ENCODE results near the gene POLD3. TPM values are rescaled to one million over a fixed set of nuclear protein-coding genes. Genes with fewer than 3 reads are reported as not detected.

The POLD3 gene
- total and polyA plus RNA-seq, 2 of the 8 experiments (the other 6 are each of a cell fraction or from before 2014, with no cell fraction given), result 18.1 to 29.3 TPM

GRCh38 chr11:74639533-74639932, 47.2 kb downstream of the POLD3 start:
- no peak overlapping the region for H2BK5ac ChIP-seq (ENCODE audit: low read depth, low read length)
- peaks cover 2 to 54% (median 32%) of the 10 kb centered on the region in 4 experiments for H3K36me3 ChIP-seq (ENCODE audit: control insufficient read depth in 2 of 4, insufficient read depth in 4 of 4, low read length in 3 of 4)
- no peak overlapping the region for H2BK12ac ChIP-seq (ENCODE audit: low read depth, low read length)
- ChIA-PET CTCF (ENCODE audit: partially characterized antibody) (interaction anchor here (1.1 to 2.9 kb wide), 3 partner anchors 28 to 100 kb away, joined by 3 to 13 read pairs (median 4); no protein-coding TSS in a partner anchor), POLR2A (ENCODE audit: partially characterized antibody) (no interaction called here)
- no peaks in the 10 kb centered on the region for H3K23me2 ChIP-seq (ENCODE audit: low read depth, low read length)
- H3K56ac ChIP-seq (replicated peaks; ENCODE audit: insufficient read length, low read depth, low read length), result no peak overlapping the region
- H4K91ac ChIP-seq (replicated peaks; ENCODE audit: insufficient read length, low read length), result no peak overlapping the region
- no peak overlapping the region for H2BK20ac ChIP-seq (ENCODE audit: low read length)
- no peak overlapping the region for H3K4ac ChIP-seq (replicated peaks; ENCODE audit: insufficient read length, low read depth, low read length)
- no peaks in the 10 kb centered on the region for H3K9me3 ChIP-seq (ENCODE audit: insufficient read depth in 2 of 2, low read depth in 1 of 2, low read length in 1 of 2)
- no peak overlapping the region for H3K4me3 ChIP-seq (ENCODE audit: extremely low read depth in 1 of 4, insufficient read depth in 2 of 4, low read depth in 3 of 4, low read length in 4 of 4)
- H2AK5ac ChIP-seq (ENCODE audit: low read depth, low read length), result no peak overlapping the region
- H3K4me1 ChIP-seq (replicated peaks in 1 of 4; ENCODE audit: control insufficient read depth in 3 of 4, insufficient read depth in 4 of 4, low read length in 3 of 4), result no peaks in the 10 kb centered on the region
- no peak overlapping the region for H3K23ac ChIP-seq (ENCODE audit: insufficient read length)
- WGBS, 2 experiments (ENCODE audit: extremely low coverage in 1 of 2, insufficient coverage in 1 of 2, insufficient read length in 1 of 2, insufficient replicate concordance in 2 of 2, low coverage in 1 of 2, low lambda C conversion rate in 2 of 2, missing lambda C conversion rate in 1 of 2), result 90% methylated on average over 5 of the region's 5 CpGs; no CpG with 5 or more reads in 1 of the 2 experiments
- H3K4me2 ChIP-seq (ENCODE audit: insufficient read depth in 1 of 2, low read depth in 2 of 2, low read length in 2 of 2), result no peak overlapping the region
- H2BK15ac ChIP-seq (ENCODE audit: low read length), result no peak overlapping the region
- H3K18ac ChIP-seq (ENCODE audit: extremely low read depth, low read length), result no peak overlapping the region
- H3K14ac ChIP-seq (ENCODE audit: insufficient read length), result no peak overlapping the region
- FAIRE-seq, result no peak
- peaks cover 0 to 2% of the 10 kb centered on the region in 2 experiments for H4K20me1 ChIP-seq (replicated peaks in 1 of 2; ENCODE audit: control insufficient read depth in 1 of 2, insufficient read depth in 2 of 2, low read length in 2 of 2)
- H4K8ac ChIP-seq (ENCODE audit: extremely low read depth, insufficient read depth, low read length), result no peak overlapping the region
- H2AFZ ChIP-seq (ENCODE audit: low read length), result no peak overlapping the region
- no peaks in the 10 kb centered on the region for H3K79me1 ChIP-seq (ENCODE audit: low read depth, low read length)
- H3K79me2 ChIP-seq (ENCODE audit: control insufficient read depth in 1 of 2, insufficient read depth in 2 of 2, low read length in 2 of 2), result no peaks in the 10 kb centered on the region
- no peak overlapping the region for H3K27ac ChIP-seq (ENCODE audit: low read depth, low read length)
- no peak for DNase-seq (ENCODE audit: low read depth in 1 of 2, low spot score in 2 of 2)
- H3K9ac ChIP-seq (replicated peaks in 1 of 4; ENCODE audit: extremely low read depth in 1 of 4, low read depth in 3 of 4, low read length in 3 of 4), result no peak overlapping the region
- H3K27me3 ChIP-seq (replicated peaks in 1 of 4; ENCODE audit: control insufficient read depth in 3 of 4, extremely low read depth in 1 of 4, insufficient read depth in 3 of 4, low read length in 3 of 4), result no peaks in the 10 kb centered on the region
- H2BK120ac ChIP-seq (replicated peaks; ENCODE audit: low read depth, low read length), result no peak overlapping the region
- no peak overlapping the region for H4K5ac ChIP-seq (ENCODE audit: insufficient read length, low read depth, low read length)
- TF ChIP-seq TBP (IDR thresholded peaks at IDR 0.05; ENCODE audit: low read depth, low read length) (no peak), CEBPB (IDR thresholded peaks at IDR 0.05; ENCODE audit: low read depth, low read length) (no peak), EP300 (IDR thresholded peaks at IDR 0.05; ENCODE audit: borderline replicate concordance in 1 of 2, low read depth in 2 of 2, low read length in 2 of 2) (no peak), SP2 (IDR thresholded peaks at IDR 0.05; ENCODE audit: low read length) (no peak), KDM1A (IDR thresholded peaks at IDR 0.05; ENCODE audit: borderline replicate concordance, low read length) (no peak), GTF2F1 (IDR thresholded peaks at IDR 0.05; ENCODE audit: borderline replicate concordance, low read depth, low read length) (no peak), RAD21 (IDR thresholded peaks at IDR 0.05 in 1 of 2, conservative IDR thresholded peaks at IDR 0.05 in 1 of 2; ENCODE audit: low read depth in 2 of 2, low read length in 2 of 2) (no peak), YY1 (IDR thresholded peaks at IDR 0.05; ENCODE audit: low read depth, low read length) (no peak), FOSL1 (IDR thresholded peaks at IDR 0.05; ENCODE audit: insufficient read depth, low read depth, low read length) (no peak), CBX8 (IDR thresholded peaks at IDR 0.05; ENCODE audit: borderline replicate concordance, low read depth, low read length) (no peak), NRF1 (IDR thresholded peaks at IDR 0.05; ENCODE audit: low read depth, low read length) (no peak), SIRT6 (IDR thresholded peaks at IDR 0.05; ENCODE audit: low read length) (no peak), ATF2 (IDR thresholded peaks at IDR 0.05; ENCODE audit: low read length) (no peak)
